Activated CD4-positive, alpha-beta T cell treated with anti-CD3 and anti-CD28 coated beads for 1 hour (primary cell): ENCODE data around the gene HOXC6.
A peak's percentile ranks its signal among the peaks of the same experiment; 100 is the strongest.

Experiments
- DNase-seq: peaks from one replicate; pipeline ENCODE4 v3.0.0-alpha.2; 2020

The HOXC6 gene

GRCh38 chr12:54028314-54029201 lies at the start of gene HOXC6:
HOXC6 (plus strand) TSS chr12:54028440; CDS start chr12:54028522, 82 bp downstream.
- no peak for DNase-seq

- DNase-seq: no peak
Observed at GRCh38 chr12:53978477-53979356, 49.5 kb upstream of the HOXC6 start.

- no peak for DNase-seq
Observed at GRCh38 chr12:53980104-53980801, 48.0 kb upstream of the HOXC6 start.

- no peak for DNase-seq
Observed at GRCh38 chr12:53980802-53981496, 47.3 kb upstream of the HOXC6 start.

GRCh38 chr12:53981634-53982565 lies 46.3 kb upstream of the HOXC6 start:
- DNase-seq: no peak

GRCh38 chr12:53982648-53983567 lies 45.3 kb upstream of the HOXC6 start:
- DNase-seq: no peak

- DNase-seq: no peak
Observed at GRCh38 chr12:53983568-53983949, 44.7 kb upstream of the HOXC6 start.

GRCh38 chr12:53983950-53984572 lies 44.2 kb upstream of the HOXC6 start:
- no peak for DNase-seq

GRCh38 chr12:53984901-53985691 lies 43.1 kb upstream of the HOXC6 start, which contains the start of gene HOXC10:
HOXC10 (plus strand) TSS chr12:53985146; CDS start chr12:53985260, 114 bp downstream.
- peak; percentile 68 for DNase-seq

- no peak for DNase-seq
Observed at GRCh38 chr12:53985692-53985993, 42.6 kb upstream of the HOXC6 start.

- DNase-seq: no peak
Observed at GRCh38 chr12:53985994-53986685, 42.1 kb upstream of the HOXC6 start.

GRCh38 chr12:53986686-53987483 lies 41.4 kb upstream of the HOXC6 start:
- no peak for DNase-seq

- no peak for DNase-seq
Observed at GRCh38 chr12:53987787-53988230, 40.4 kb upstream of the HOXC6 start.

GRCh38 chr12:53988541-53989226 lies 39.6 kb upstream of the HOXC6 start:
- no peak for DNase-seq

- no peak for DNase-seq
Observed at GRCh38 chr12:53989227-53990113, 38.8 kb upstream of the HOXC6 start.
